ENCODE measurements around the gene PPP2R3B.

The PPP2R3B gene

DNA sequence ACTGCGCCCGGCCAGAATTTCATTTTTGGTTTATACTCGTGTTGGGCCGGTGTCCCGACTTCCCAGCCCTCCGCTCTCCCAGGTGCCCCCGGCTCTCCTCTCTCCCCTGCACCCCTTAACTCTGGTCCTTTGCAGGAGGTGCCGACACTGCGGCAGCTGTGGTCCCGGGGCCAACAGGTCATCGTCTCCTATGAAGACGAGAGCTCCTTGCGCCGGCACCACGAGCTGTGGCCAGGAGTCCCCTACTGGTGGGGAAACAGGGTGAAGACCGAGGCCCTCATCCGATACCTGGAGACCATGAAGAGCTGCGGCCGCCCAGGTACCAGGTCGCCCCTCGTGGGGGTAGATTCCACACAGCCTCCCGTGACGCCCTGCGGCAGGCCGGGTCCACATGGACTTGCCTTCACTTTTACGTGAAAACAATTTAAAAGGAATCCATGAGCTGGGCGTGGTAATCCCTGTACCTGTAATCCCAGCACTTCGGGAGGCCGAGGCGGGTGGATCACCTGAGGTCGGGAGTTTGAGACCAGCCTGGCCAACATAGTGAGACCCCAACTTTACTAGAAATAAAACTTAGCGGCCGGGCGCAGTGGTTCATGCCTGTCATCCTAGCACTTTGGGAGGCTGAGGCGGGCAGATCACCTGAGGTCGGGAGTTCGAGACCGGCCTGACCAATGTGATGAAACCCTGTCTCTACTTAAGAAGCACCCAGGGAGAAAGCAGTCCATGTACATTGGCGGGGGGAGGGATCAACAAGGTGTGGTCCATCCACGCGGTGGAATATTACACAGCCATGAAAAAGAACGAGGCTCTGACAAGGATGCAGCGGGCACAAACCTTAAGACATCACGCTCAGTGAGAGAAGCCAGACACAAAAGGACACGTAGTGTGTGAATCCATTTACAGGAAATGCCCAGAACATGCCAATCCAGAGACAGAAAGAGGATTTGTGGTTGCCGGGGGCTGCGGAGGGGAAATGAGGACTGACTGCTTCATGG, 93.5 kb downstream of the PPP2R3B start:
- in situ Hi-C loops (cut with MboI; ENCODE audit: low pct_unique_long_range_greater_than_20kb, low sequenced_read_pairs, unreplicated experiment), result no loop called here
- TF ChIP-seq, protein P1, sequence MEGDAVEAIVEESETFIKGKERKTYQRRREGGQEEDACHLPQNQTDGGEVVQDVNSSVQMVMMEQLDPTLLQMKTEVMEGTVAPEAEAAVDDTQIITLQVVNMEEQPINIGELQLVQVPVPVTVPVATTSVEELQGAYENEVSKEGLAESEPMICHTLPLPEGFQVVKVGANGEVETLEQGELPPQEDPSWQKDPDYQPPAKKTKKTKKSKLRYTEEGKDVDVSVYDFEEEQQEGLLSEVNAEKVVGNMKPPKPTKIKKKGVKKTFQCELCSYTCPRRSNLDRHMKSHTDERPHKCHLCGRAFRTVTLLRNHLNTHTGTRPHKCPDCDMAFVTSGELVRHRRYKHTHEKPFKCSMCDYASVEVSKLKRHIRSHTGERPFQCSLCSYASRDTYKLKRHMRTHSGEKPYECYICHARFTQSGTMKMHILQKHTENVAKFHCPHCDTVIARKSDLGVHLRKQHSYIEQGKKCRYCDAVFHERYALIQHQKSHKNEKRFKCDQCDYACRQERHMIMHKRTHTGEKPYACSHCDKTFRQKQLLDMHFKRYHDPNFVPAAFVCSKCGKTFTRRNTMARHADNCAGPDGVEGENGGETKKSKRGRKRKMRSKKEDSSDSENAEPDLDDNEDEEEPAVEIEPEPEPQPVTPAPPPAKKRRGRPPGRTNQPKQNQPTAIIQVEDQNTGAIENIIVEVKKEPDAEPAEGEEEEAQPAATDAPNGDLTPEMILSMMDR (IDR thresholded peaks at IDR 0.05; ENCODE audit: extremely low read depth, insufficient read depth, missing control alignments), result no peak
- no peak for DNase-seq (ENCODE audit: low spot score)

- in situ Hi-C loops (cut with MboI; ENCODE audit: low pct_unique_long_range_greater_than_20kb, low sequenced_read_pairs, unreplicated experiment), result no loop called here
- no peak for DNase-seq (ENCODE audit: low spot score)
- TF ChIP-seq, protein P1 (IDR thresholded peaks at IDR 0.05; ENCODE audit: extremely low read depth, insufficient read depth, missing control alignments), result no peak
Measured at GRCh38 chrX:291411-291901, 95.3 kb downstream of the PPP2R3B start.

GRCh38 chrX:290476-291166, 96.1 kb downstream of the PPP2R3B start:
- in situ Hi-C loops (cut with MboI; ENCODE audit: low pct_unique_long_range_greater_than_20kb, low sequenced_read_pairs, unreplicated experiment), result no loop called here
- DNase-seq (ENCODE audit: low spot score), result no peak
- TF ChIP-seq, protein P1 (IDR thresholded peaks at IDR 0.05; ENCODE audit: extremely low read depth, insufficient read depth, missing control alignments), result no peak

DNA sequence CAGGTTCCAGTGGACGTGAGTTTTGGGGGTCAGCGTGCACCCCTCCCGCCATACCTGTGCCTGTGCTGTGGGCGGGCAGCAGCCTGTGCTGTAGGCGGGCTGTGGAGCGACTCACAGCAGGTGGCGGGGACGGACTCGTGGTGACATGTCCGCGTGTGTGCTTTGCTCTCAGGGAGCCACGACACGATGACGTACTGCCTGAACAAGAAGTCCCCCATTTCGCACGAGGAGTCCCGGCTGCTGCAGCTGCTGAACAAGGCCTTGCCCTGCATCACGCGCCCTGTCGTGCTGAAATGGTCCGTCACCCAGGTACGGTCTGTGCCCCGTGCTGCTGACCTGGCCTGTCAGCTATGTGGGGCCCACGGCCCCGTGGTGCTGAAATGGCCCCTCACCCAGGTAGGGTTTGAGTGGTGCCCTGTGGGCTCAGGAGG, 98.1 kb downstream of the PPP2R3B start:
- no peak for DNase-seq (ENCODE audit: low spot score)
- TF ChIP-seq, protein P1 (IDR thresholded peaks at IDR 0.05; ENCODE audit: extremely low read depth, insufficient read depth, missing control alignments), result no peak
- in situ Hi-C loops (cut with MboI; ENCODE audit: low pct_unique_long_range_greater_than_20kb, low sequenced_read_pairs, unreplicated experiment), result no loop called here

GRCh38 chrX:287670-288069, 99.0 kb downstream of the PPP2R3B start:
- DNase-seq (ENCODE audit: low spot score), result no peak
- TF ChIP-seq, protein P1 (IDR thresholded peaks at IDR 0.05; ENCODE audit: extremely low read depth, insufficient read depth, missing control alignments), result no peak
- in situ Hi-C loops (cut with MboI; ENCODE audit: low pct_unique_long_range_greater_than_20kb, low sequenced_read_pairs, unreplicated experiment), result no loop called here

DNA sequence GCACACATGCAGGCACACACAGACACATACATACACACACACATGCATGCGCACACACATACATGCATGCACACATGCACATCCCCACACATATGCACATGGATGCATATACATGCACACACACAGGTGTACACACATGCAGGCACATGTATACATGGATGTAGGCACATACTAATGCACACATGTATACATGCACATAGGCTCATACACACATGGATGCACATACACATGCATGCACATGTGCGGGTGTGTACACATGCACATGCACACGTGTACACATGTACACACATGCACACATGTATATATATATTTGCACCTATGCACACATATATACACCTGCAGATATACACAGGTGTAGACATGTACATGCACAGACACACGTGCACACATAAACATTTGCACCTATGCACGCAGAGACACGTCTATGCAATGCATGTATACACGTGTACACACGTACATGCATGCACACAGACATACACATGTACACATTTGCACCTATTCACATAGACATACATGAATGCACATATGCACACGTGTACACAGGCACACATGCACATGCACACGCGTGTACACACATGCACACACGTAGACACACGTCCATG, 101.5 kb downstream of the PPP2R3B start:
- in situ Hi-C loops (cut with MboI; ENCODE audit: low pct_unique_long_range_greater_than_20kb, low sequenced_read_pairs, unreplicated experiment), result no loop called here
- TF ChIP-seq, protein P1 (IDR thresholded peaks at IDR 0.05; ENCODE audit: extremely low read depth, insufficient read depth, missing control alignments), result no peak
- DNase-seq (ENCODE audit: low spot score), result no peak
